Measurements from ENCODE around the gene KIAA1217. TPM values are rescaled to one million over a fixed set of nuclear protein-coding genes. Genes with fewer than 3 reads are reported as not detected.

Gene KIAA1217
- total RNA-seq, 1 experiment from 2014 or later = 18.6 TPM

DNA sequence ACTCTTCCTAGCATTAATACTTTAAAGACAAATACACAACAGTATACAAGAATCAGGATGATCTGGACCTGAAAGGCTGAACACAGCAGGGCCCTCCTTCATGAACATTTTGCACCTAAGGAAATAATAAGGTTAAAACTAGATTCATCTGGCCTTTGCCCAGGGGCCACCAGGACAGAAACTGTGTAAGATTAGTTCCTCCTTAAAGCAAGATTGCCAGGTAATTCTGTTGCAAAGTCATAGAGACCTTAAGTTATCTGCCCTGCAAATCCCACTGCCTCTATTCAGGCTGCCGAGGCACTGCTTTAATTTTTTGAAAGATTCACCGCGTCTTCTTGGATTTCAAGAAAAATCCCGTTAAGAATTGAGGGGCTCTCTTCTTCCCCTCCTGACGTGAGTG, 1.6 kb upstream of the KIAA1217 start:
- no peaks in the 10 kb centered on the region for H3K79me2 ChIP-seq (ENCODE audit: insufficient read depth, low read length)
- WGBS (ENCODE audit: extremely low coverage, insufficient read length, low lambda C conversion rate) = no CpG with 5 or more reads among the region's 5 CpGs
- H4K5ac ChIP-seq (ENCODE audit: insufficient read length, low read depth, low read length) = no peak overlapping the region
- no peaks in the 10 kb centered on the region for H3K79me1 ChIP-seq (ENCODE audit: insufficient read depth, low read depth, low read length, poor library complexity, severe bottlenecking)
- no peak overlapping the region for H3K9ac ChIP-seq (ENCODE audit: extremely low read depth, insufficient read length, low read length)
- Mint-ChIP-seq H3K4me3 (no peak overlapping the region; a peak in 1 of 5 replicates), H3K9me3 (peaks cover 2 to 3% of the 10 kb centered on the region in 2 experiments; a peak in 4 of 5 replicates), H3K27me3 (ENCODE audit: low read depth) (no peaks in the 10 kb centered on the region; the same call in 1 of the 2 replicates), H3K4me1 (peaks cover 45 to 58% of the 10 kb centered on the region in 2 experiments), H3K27ac (peak overlapping the region in 2 of 3 experiments; percentile 52 to 66; a peak in 2 of 7 replicates), H3K36me3 (ENCODE audit: insufficient read depth in 1 of 3, low read depth in 3 of 3) (peaks cover 4 to 9% (median 7%) of the 10 kb centered on the region in 3 experiments; a peak in 6 of 7 replicates)
- H2BK5ac ChIP-seq (ENCODE audit: insufficient read length, low read length) = no peak overlapping the region
- no peaks in the 10 kb centered on the region for H3K9me3 ChIP-seq (ENCODE audit: control insufficient read depth, low read depth, low read length)
- no peak overlapping the region for H2AK5ac ChIP-seq (ENCODE audit: insufficient read length, low read length)
- TF ChIP-seq, protein P1, sequence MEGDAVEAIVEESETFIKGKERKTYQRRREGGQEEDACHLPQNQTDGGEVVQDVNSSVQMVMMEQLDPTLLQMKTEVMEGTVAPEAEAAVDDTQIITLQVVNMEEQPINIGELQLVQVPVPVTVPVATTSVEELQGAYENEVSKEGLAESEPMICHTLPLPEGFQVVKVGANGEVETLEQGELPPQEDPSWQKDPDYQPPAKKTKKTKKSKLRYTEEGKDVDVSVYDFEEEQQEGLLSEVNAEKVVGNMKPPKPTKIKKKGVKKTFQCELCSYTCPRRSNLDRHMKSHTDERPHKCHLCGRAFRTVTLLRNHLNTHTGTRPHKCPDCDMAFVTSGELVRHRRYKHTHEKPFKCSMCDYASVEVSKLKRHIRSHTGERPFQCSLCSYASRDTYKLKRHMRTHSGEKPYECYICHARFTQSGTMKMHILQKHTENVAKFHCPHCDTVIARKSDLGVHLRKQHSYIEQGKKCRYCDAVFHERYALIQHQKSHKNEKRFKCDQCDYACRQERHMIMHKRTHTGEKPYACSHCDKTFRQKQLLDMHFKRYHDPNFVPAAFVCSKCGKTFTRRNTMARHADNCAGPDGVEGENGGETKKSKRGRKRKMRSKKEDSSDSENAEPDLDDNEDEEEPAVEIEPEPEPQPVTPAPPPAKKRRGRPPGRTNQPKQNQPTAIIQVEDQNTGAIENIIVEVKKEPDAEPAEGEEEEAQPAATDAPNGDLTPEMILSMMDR (conservative IDR thresholded peaks at IDR 0.05) = no peak
- no peak for DNase-seq
- H2BK12ac ChIP-seq (ENCODE audit: insufficient read length, low read depth, low read length) = no peak overlapping the region
- H3K4me1 ChIP-seq (ENCODE audit: insufficient read depth, low read length) = peaks cover 3% of the 10 kb centered on the region; the same call in 1 of the 2 replicates
- H3T11ph ChIP-seq (ENCODE audit: low read length) = no peak overlapping the region
- no peak overlapping the region for H2BK15ac ChIP-seq (ENCODE audit: low read depth, low read length)
- no peak overlapping the region for H4K91ac ChIP-seq (ENCODE audit: insufficient read length, low read depth, low read length)
- H3K4ac ChIP-seq (ENCODE audit: low read depth, low read length) = no peak overlapping the region
- no peak overlapping the region for H2BK120ac ChIP-seq (ENCODE audit: low read depth, low read length, poor library complexity, severe bottlenecking)
- no peak overlapping the region for H3K18ac ChIP-seq (ENCODE audit: insufficient read length, low read depth, low read length)
- H3K23ac ChIP-seq (ENCODE audit: insufficient read length, low read depth, low read length) = no peak overlapping the region
- no peaks in the 10 kb centered on the region for H4K20me1 ChIP-seq (ENCODE audit: control insufficient read depth, insufficient read depth, insufficient read length)
- no peak overlapping the region for H3K14ac ChIP-seq (ENCODE audit: insufficient read depth, low read length)
- H2AFZ ChIP-seq (ENCODE audit: low read length) = no peak overlapping the region
- H3K27me3 ChIP-seq (ENCODE audit: insufficient read depth, low read length) = no peaks in the 10 kb centered on the region
- no peak overlapping the region for H3K27ac ChIP-seq (ENCODE audit: insufficient read length, low read depth, low read length)
- H4K8ac ChIP-seq (replicated peaks; ENCODE audit: insufficient read length, low read depth, low read length) = no peak overlapping the region
- no peak overlapping the region for H2BK20ac ChIP-seq (ENCODE audit: low read depth, low read length, poor library complexity, severe bottlenecking)
- peaks cover 10% of the 10 kb centered on the region for H3K23me2 ChIP-seq (ENCODE audit: insufficient read length, low read depth, low read length, poor library complexity, severe bottlenecking)
- H3K56ac ChIP-seq (ENCODE audit: insufficient read length, low read depth, low read length) = no peak overlapping the region
- no peak overlapping the region for H3K4me2 ChIP-seq (ENCODE audit: insufficient read depth, insufficient read length, low read length)

Measured in H9 (cell line).